Mesendoderm (in vitro differentiated cells): Measurements from ENCODE around the gene GNB2.

Experiments used
- DNase-seq: peaks from one replicate; pipeline ENCODE4 v3.0.0; 2013
- H2AK5ac ChIP-seq: 2 replicates; pipeline ENCODE4 v1.6.1; 2013; ENCODE audit warnings: low read length, inconsistent platforms
- H2BK120ac ChIP-seq: 2 replicates; pipeline ENCODE4 v1.6.1; 2013; ENCODE audit warnings: low read depth, mild to moderate bottlenecking, low read length, moderate library complexity, mixed read lengths
- H2BK15ac ChIP-seq: replicated peaks from 2 replicates; pipeline ENCODE4 v1.6.1; 2013; ENCODE audit warnings: low read depth, mild to moderate bottlenecking, moderate library complexity
- H2BK5ac ChIP-seq: 2 replicates; pipeline ENCODE4 v1.6.1; 2013; ENCODE audit warnings: low read length, inconsistent platforms
- H3K18ac ChIP-seq: 2 replicates; pipeline ENCODE4 v1.6.1; 2013; ENCODE audit warnings: mild to moderate bottlenecking, low read length, mixed read lengths
- H3K23ac ChIP-seq: one replicate; pipeline ENCODE4 v1.6.1; 2013; ENCODE audit warnings: low read length
- H3K27ac ChIP-seq: 2 replicates; pipeline ENCODE4 v1.5.1; 2013; ENCODE audit warnings: low read depth, mild to moderate bottlenecking, inconsistent platforms, low read length, moderate library complexity
- H3K27me3 ChIP-seq: 2 replicates; pipeline ENCODE4 v1.6.1; 2013; ENCODE audit warnings: low read length, control low read depth, mild to moderate bottlenecking, inconsistent platforms; ENCODE audit not compliant: insufficient read depth, poor library complexity
- H3K36me3 ChIP-seq: 2 replicates; pipeline ENCODE4 v1.6.1; 2013; ENCODE audit warnings: low read length, inconsistent platforms; ENCODE audit not compliant: control insufficient read depth, insufficient read depth
- H3K4ac ChIP-seq: one replicate; pipeline ENCODE4 v1.6.1; 2013; ENCODE audit warnings: low read depth, mild to moderate bottlenecking, low read length, moderate library complexity
- H3K4me1 ChIP-seq: 2 replicates; pipeline ENCODE4 v1.6.1; 2013; ENCODE audit warnings: low read depth, low read length, inconsistent platforms; ENCODE audit not compliant: control insufficient read depth
- H3K4me2 ChIP-seq: 2 replicates; pipeline ENCODE4 v1.6.1; 2013; ENCODE audit warnings: low read length
- H3K4me3 ChIP-seq: 2 replicates; pipeline ENCODE4 v1.5.1; 2013; ENCODE audit warnings: mild to moderate bottlenecking, low read length
- H3K56ac ChIP-seq: one replicate; pipeline ENCODE4 v1.6.1; 2013; ENCODE audit warnings: low read length
- H3K79me1 ChIP-seq: 2 replicates; pipeline ENCODE4 v1.6.1; 2013; ENCODE audit warnings: low read length, inconsistent platforms
- H3K79me2 ChIP-seq: 2 replicates; pipeline ENCODE4 v1.6.1; 2013; ENCODE audit warnings: mild to moderate bottlenecking, low read length; ENCODE audit not compliant: control insufficient read depth, insufficient read depth
- H3K9ac ChIP-seq: 2 replicates; pipeline ENCODE4 v1.6.1; 2013; ENCODE audit warnings: low read length, inconsistent platforms
- H4K5ac ChIP-seq: one replicate; pipeline ENCODE4 v1.6.1; 2013; ENCODE audit warnings: low read length
- H4K8ac ChIP-seq: one replicate; pipeline ENCODE4 v1.6.1; 2013; ENCODE audit warnings: low read depth, mild to moderate bottlenecking, control low read depth, low read length, moderate library complexity
- WGBS: extraction: QIAGEN DNeasy Blood & Tissue Kit; methylation state at CpG from one replicate; pipeline ENCODE4 v1.1.7; 2013; ENCODE audit warnings: low lambda C conversion rate, missing lambda C conversion rate; ENCODE audit not compliant: insufficient coverage; ENCODE audit errors: extremely low coverage; 5-methylcytosine and 5-hydroxymethylcytosine counted together

The GNB2 gene

GRCh38 chr7:100675105-100675451 is 1.5 kb downstream of the GNB2 start:
- H4K8ac ChIP-seq = no peak overlapping the region
- no peak for DNase-seq
- H3K4me2 ChIP-seq = peak overlapping the region; percentile 97
- no CpG with 5 or more reads among the region's 46 CpGs for WGBS
- H3K23ac ChIP-seq = no peak overlapping the region
- H2BK120ac ChIP-seq = no peak overlapping the region
- peaks cover 4% of the 10 kb centered on the region for H3K79me2 ChIP-seq
- H3K4ac ChIP-seq = no peak overlapping the region
- peak overlapping the region; percentile 90 for H3K9ac ChIP-seq
- H2BK5ac ChIP-seq = no peak overlapping the region
- peaks cover 5% of the 10 kb centered on the region for H3K79me1 ChIP-seq
- no peaks in the 10 kb centered on the region for H3K4me1 ChIP-seq
- H3K27me3 ChIP-seq = no peaks in the 10 kb centered on the region
- no peak overlapping the region for H3K18ac ChIP-seq
- peak overlapping the region; percentile 74 for H3K4me3 ChIP-seq
- no peak overlapping the region for H4K5ac ChIP-seq
- no peak overlapping the region for H2AK5ac ChIP-seq
- H2BK15ac ChIP-seq = no peak overlapping the region
- no peak overlapping the region for H3K27ac ChIP-seq
- H3K36me3 ChIP-seq = peaks cover 4% of the 10 kb centered on the region
- H3K56ac ChIP-seq = peak overlapping the region; percentile 94

- Histone ChIP-seq H4K5ac (no peak overlapping the region), H3K4me2 (peak overlapping the region; percentile 38), H4K8ac (no peak overlapping the region), H3K56ac (peak overlapping the region; percentile 18), H3K27ac (no peak overlapping the region), H2BK5ac (no peak overlapping the region), H3K9ac (peak overlapping the region; percentile 46), H3K79me2 (peaks cover 4% of the 10 kb centered on the region), H3K23ac (no peak overlapping the region), H3K4me3 (peak overlapping the region; percentile 56), H2AK5ac (no peak overlapping the region), H2BK15ac (no peak overlapping the region), H3K4me1 (no peaks in the 10 kb centered on the region), H3K79me1 (peaks cover 5% of the 10 kb centered on the region), H2BK120ac (no peak overlapping the region), H3K18ac (peak overlapping the region; percentile 16), H3K4ac (peak overlapping the region; percentile 64), H3K27me3 (no peaks in the 10 kb centered on the region), H3K36me3 (peaks cover 9% of the 10 kb centered on the region)
- no CpG with 5 or more reads among the region's 59 CpGs for WGBS
- peak; percentile 78 for DNase-seq
Measured at GRCh38 chr7:100675581-100676350, 2.2 kb downstream of the GNB2 start.

- H3K9ac ChIP-seq = no peak overlapping the region
- no peak overlapping the region for H4K8ac ChIP-seq
- H3K79me1 ChIP-seq = peaks cover 5% of the 10 kb centered on the region
- no peak overlapping the region for H3K4me3 ChIP-seq
- H3K4me1 ChIP-seq = no peaks in the 10 kb centered on the region
- H3K36me3 ChIP-seq = peaks cover 9% of the 10 kb centered on the region
- no peaks in the 10 kb centered on the region for H3K27me3 ChIP-seq
- no peak overlapping the region for H3K18ac ChIP-seq
- H3K79me2 ChIP-seq = peaks cover 4% of the 10 kb centered on the region
- H4K5ac ChIP-seq = no peak overlapping the region
- no peak overlapping the region for H3K4me2 ChIP-seq
- H2BK120ac ChIP-seq = no peak overlapping the region
- no peak overlapping the region for H2BK15ac ChIP-seq
- no CpG with 5 or more reads among the region's 23 CpGs for WGBS
- no peak overlapping the region for H3K4ac ChIP-seq
- H2AK5ac ChIP-seq = no peak overlapping the region
- H3K27ac ChIP-seq = no peak overlapping the region
- H3K23ac ChIP-seq = no peak overlapping the region
- H3K56ac ChIP-seq = no peak overlapping the region
- no peak overlapping the region for H2BK5ac ChIP-seq
- no peak for DNase-seq
Measured at GRCh38 chr7:100676501-100677306, 3.2 kb downstream of the GNB2 start.

- Histone ChIP-seq H3K9ac (no peak overlapping the region), H2BK15ac (no peak overlapping the region), H3K56ac (no peak overlapping the region), H4K5ac (no peak overlapping the region), H3K79me2 (peaks cover 4% of the 10 kb centered on the region), H3K4me1 (no peaks in the 10 kb centered on the region), H3K27ac (no peak overlapping the region), H3K18ac (no peak overlapping the region), H3K79me1 (peaks cover 5% of the 10 kb centered on the region), H2BK120ac (no peak overlapping the region), H3K4me2 (no peak overlapping the region), H3K4me3 (no peak overlapping the region), H3K4ac (no peak overlapping the region), H2AK5ac (no peak overlapping the region), H3K36me3 (peaks cover 9% of the 10 kb centered on the region), H4K8ac (no peak overlapping the region), H2BK5ac (no peak overlapping the region), H3K23ac (no peak overlapping the region), H3K27me3 (no peaks in the 10 kb centered on the region)
- WGBS = no CpG with 5 or more reads among the region's 36 CpGs
- no peak for DNase-seq
Measured at GRCh38 chr7:100677308-100678267, 4.0 kb downstream of the GNB2 start.

- H3K23ac ChIP-seq = no peak overlapping the region
- DNase-seq = no peak
- H2BK5ac ChIP-seq = no peak overlapping the region
- H3K4me3 ChIP-seq = no peak overlapping the region
- WGBS = no CpG with 5 or more reads among the region's 35 CpGs
- H3K27me3 ChIP-seq = no peaks in the 10 kb centered on the region
- H3K4me1 ChIP-seq = no peaks in the 10 kb centered on the region
- H2BK15ac ChIP-seq = no peak overlapping the region
- no peak overlapping the region for H4K5ac ChIP-seq
- peaks cover 4% of the 10 kb centered on the region for H3K79me2 ChIP-seq
- H4K8ac ChIP-seq = no peak overlapping the region
- H2BK120ac ChIP-seq = no peak overlapping the region
- H3K36me3 ChIP-seq = peaks cover 13% of the 10 kb centered on the region
- no peak overlapping the region for H2AK5ac ChIP-seq
- H3K79me1 ChIP-seq = peaks cover 5% of the 10 kb centered on the region
- no peak overlapping the region for H3K4me2 ChIP-seq
- H3K27ac ChIP-seq = no peak overlapping the region
- no peak overlapping the region for H3K4ac ChIP-seq
- no peak overlapping the region for H3K18ac ChIP-seq
- H3K9ac ChIP-seq = no peak overlapping the region
- no peak overlapping the region for H3K56ac ChIP-seq
Measured at GRCh38 chr7:100678291-100678984, 4.9 kb downstream of the GNB2 start.
